WTC11 (cell line): ENCODE measurements around the gene TEKT2. TPM values are rescaled to one million over a fixed set of nuclear protein-coding genes. Genes with fewer than 3 reads are reported as not detected.

Experiments
- ATAC-seq: fragments of 200-7000 bp; cut with Tn5 transposase; 2 replicates; pipeline ENCODE4 v1.10.0; 2021; ENCODE audit warnings: mild to moderate bottlenecking, moderate library complexity
- CTCF ChIA-PET: fragments of 300-600 bp; sonication (Branson Sonifier 250); formaldehyde crosslinking; loops from one replicate; lab custom pipeline; 2021; ENCODE audit warnings: antibody characterized with exemption; lab: Charles Lee
- POLR2A ChIA-PET: fragments of 350-600 bp; sonication (Branson Sonifier 250); formaldehyde crosslinking; loops from one replicate; lab custom pipeline; 2021; ENCODE audit warnings: antibody characterized with exemption; lab: Charles Lee
- DNase-seq: peaks from one replicate; pipeline ENCODE4 v3.0.0; 2021; ENCODE audit warnings: low spot score
- H3K27ac Mint-ChIP-seq: 2 replicates; pipeline ENCODE4 v1.8.0; 2021; ENCODE audit warnings: mixed read lengths
- H3K27me3 Mint-ChIP-seq: 2 replicates; pipeline ENCODE4 v1.8.0; 2021; ENCODE audit warnings: low read depth, mild to moderate bottlenecking, moderate library complexity, mixed read lengths
- H3K36me3 Mint-ChIP-seq: 2 replicates; pipeline ENCODE4 v1.8.0; 2021; ENCODE audit warnings: mixed read lengths
- H3K4me1 Mint-ChIP-seq: 2 replicates; pipeline ENCODE4 v1.8.0; 2022; ENCODE audit warnings: mixed read lengths
- H3K4me3 Mint-ChIP-seq: 2 replicates; pipeline ENCODE4 v1.8.0; 2021; ENCODE audit warnings: mild to moderate bottlenecking, moderate library complexity, mixed read lengths
- H3K9me3 Mint-ChIP-seq: 2 replicates; pipeline ENCODE4 v1.8.0; 2021; ENCODE audit warnings: mixed read lengths
- AFF4 ChIP-seq: sonication (generic); formaldehyde crosslinking; IDR thresholded peaks from 2 replicates; pipeline ENCODE4 v1.8.1; 2023; ENCODE audit warnings: mild to moderate bottlenecking, missing genetic modification reagents, borderline replicate concordance
- CREB1 ChIP-seq: sonication (generic); formaldehyde crosslinking; IDR thresholded peaks from 2 replicates; pipeline ENCODE4 v1.8.0; 2023; ENCODE audit warnings: mild to moderate bottlenecking, missing genetic modification reagents
- CREM ChIP-seq: sonication (generic); formaldehyde crosslinking; IDR thresholded peaks from 2 replicates; pipeline ENCODE4 v1.8.1; 2022; ENCODE audit warnings: mild to moderate bottlenecking, missing genetic modification reagents, moderate library complexity
- E2F4 ChIP-seq: sonication (generic); formaldehyde crosslinking; IDR thresholded peaks from 2 replicates; pipeline ENCODE4 v1.8.1; 2022; ENCODE audit warnings: low read depth, mild to moderate bottlenecking, moderate library complexity, missing genetic modification reagents, borderline replicate concordance
- GTF2I ChIP-seq: fragments of 250-450 bp; sonication (Bioruptor Pico); conservative IDR thresholded peaks from 2 replicates; pipeline ENCODE4 v1.4.0; 2021; ENCODE audit warnings: mild to moderate bottlenecking
- JUN ChIP-seq: sonication (generic); formaldehyde crosslinking; IDR thresholded peaks from 2 replicates; pipeline ENCODE4 v1.8.0; 2023; ENCODE audit warnings: mild to moderate bottlenecking, missing genetic modification reagents
- NFATC4 ChIP-seq: fragments of 250-450 bp; sonication (Bioruptor Pico); IDR thresholded peaks from 2 replicates; pipeline ENCODE4 v1.9.0; 2021; ENCODE audit warnings: mild to moderate bottlenecking
- NR1H2 ChIP-seq: sonication (generic); formaldehyde crosslinking; IDR thresholded peaks from 2 replicates; pipeline ENCODE4 v1.9.0; 2021; ENCODE audit warnings: mild to moderate bottlenecking, moderate library complexity, missing genetic modification reagents
- NR2C2 ChIP-seq: sonication (generic); formaldehyde crosslinking; IDR thresholded peaks from 2 replicates; pipeline ENCODE4 v1.8.0; 2022; ENCODE audit warnings: mild to moderate bottlenecking, missing genetic modification reagents
- RORB ChIP-seq: fragments of 250-450 bp; sonication (Bioruptor Pico); IDR thresholded peaks from 2 replicates; pipeline ENCODE4 v1.9.0; 2021; ENCODE audit warnings: mild to moderate bottlenecking
- SMAD3 ChIP-seq: sonication (generic); formaldehyde crosslinking; IDR thresholded peaks from 2 replicates; pipeline ENCODE4 v1.8.0; 2022; ENCODE audit warnings: missing genetic modification reagents, mild to moderate bottlenecking, borderline replicate concordance
- SMAD4 ChIP-seq: sonication (generic); formaldehyde crosslinking; IDR thresholded peaks from 2 replicates; pipeline ENCODE4 v1.8.0; 2022; ENCODE audit warnings: mild to moderate bottlenecking, missing genetic modification reagents
- SP1 ChIP-seq: sonication (generic); formaldehyde crosslinking; conservative IDR thresholded peaks from 2 replicates; pipeline ENCODE4 v1.8.1; 2022; ENCODE audit warnings: missing genetic modification reagents
- TEAD4 ChIP-seq: sonication (generic); formaldehyde crosslinking; IDR thresholded peaks from 2 replicates; pipeline ENCODE4 v1.8.0; 2022; ENCODE audit warnings: mild to moderate bottlenecking, missing genetic modification reagents
- USF2 ChIP-seq: sonication (generic); formaldehyde crosslinking; IDR thresholded peaks from 2 replicates; pipeline ENCODE4 v1.8.1; 2023; ENCODE audit warnings: mild to moderate bottlenecking, missing genetic modification reagents, moderate library complexity
- total RNA-seq: library from RNA; stranded (reverse); gene quantifications from 3 replicates; pipeline ENCODE4 v1.2.3, GENCODE V29; 2021
- TF ChIP-seq, protein P1 (sequence below): sonication (generic); formaldehyde crosslinking; IDR thresholded peaks from 2 replicates; pipeline ENCODE4 v1.8.0; 2023; ENCODE audit warnings: missing genetic modification reagents, mild to moderate bottlenecking, borderline replicate concordance
- TF ChIP-seq, protein P2 (sequence below): sonication (generic); formaldehyde crosslinking; IDR thresholded peaks from 2 replicates; pipeline ENCODE4 v1.8.0; 2023; ENCODE audit warnings: mild to moderate bottlenecking, missing genetic modification reagents
- TF ChIP-seq, protein P3 (sequence below): sonication (generic); formaldehyde crosslinking; conservative IDR thresholded peaks from 2 replicates; pipeline ENCODE4 v1.8.1; 2023; ENCODE audit warnings: mild to moderate bottlenecking, low read depth, missing genetic modification reagents, moderate library complexity

The TEKT2 gene
- total RNA-seq, 1 experiment from 2014 or later = 1.9 TPM

GRCh38 chr1:36122062-36123030 lies 38.5 kb downstream of the TEKT2 start (continued):
- no peak for TF ChIP-seq AFF4 (CRISPR knock-in tag)
- TF ChIP-seq USF2 (CRISPR knock-in tag) = no peak
- no peak for TF ChIP-seq NR2C2 (CRISPR knock-in tag)
- no peak for TF ChIP-seq GTF2I (CRISPR knock-in tag)
- TF ChIP-seq, protein P1, sequence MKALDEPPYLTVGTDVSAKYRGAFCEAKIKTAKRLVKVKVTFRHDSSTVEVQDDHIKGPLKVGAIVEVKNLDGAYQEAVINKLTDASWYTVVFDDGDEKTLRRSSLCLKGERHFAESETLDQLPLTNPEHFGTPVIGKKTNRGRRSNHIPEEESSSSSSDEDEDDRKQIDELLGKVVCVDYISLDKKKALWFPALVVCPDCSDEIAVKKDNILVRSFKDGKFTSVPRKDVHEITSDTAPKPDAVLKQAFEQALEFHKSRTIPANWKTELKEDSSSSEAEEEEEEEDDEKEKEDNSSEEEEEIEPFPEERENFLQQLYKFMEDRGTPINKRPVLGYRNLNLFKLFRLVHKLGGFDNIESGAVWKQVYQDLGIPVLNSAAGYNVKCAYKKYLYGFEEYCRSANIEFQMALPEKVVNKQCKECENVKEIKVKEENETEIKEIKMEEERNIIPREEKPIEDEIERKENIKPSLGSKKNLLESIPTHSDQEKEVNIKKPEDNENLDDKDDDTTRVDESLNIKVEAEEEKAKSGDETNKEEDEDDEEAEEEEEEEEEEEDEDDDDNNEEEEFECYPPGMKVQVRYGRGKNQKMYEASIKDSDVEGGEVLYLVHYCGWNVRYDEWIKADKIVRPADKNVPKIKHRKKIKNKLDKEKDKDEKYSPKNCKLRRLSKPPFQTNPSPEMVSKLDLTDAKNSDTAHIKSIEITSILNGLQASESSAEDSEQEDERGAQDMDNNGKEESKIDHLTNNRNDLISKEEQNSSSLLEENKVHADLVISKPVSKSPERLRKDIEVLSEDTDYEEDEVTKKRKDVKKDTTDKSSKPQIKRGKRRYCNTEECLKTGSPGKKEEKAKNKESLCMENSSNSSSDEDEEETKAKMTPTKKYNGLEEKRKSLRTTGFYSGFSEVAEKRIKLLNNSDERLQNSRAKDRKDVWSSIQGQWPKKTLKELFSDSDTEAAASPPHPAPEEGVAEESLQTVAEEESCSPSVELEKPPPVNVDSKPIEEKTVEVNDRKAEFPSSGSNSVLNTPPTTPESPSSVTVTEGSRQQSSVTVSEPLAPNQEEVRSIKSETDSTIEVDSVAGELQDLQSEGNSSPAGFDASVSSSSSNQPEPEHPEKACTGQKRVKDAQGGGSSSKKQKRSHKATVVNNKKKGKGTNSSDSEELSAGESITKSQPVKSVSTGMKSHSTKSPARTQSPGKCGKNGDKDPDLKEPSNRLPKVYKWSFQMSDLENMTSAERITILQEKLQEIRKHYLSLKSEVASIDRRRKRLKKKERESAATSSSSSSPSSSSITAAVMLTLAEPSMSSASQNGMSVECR (CRISPR knock-in tag) = no peak
- TF ChIP-seq SP1 (CRISPR knock-in tag) = no peak
- TF ChIP-seq NFATC4 = no peak
- no peak for TF ChIP-seq CREM (CRISPR knock-in tag)
- TF ChIP-seq SMAD4 = no peak
- TF ChIP-seq NR1H2 = no peak
- no peak for TF ChIP-seq E2F4 (CRISPR knock-in tag)
- TF ChIP-seq JUN (CRISPR knock-in tag) = no peak
- TF ChIP-seq SMAD3 (CRISPR knock-in tag) = no peak

DNA sequence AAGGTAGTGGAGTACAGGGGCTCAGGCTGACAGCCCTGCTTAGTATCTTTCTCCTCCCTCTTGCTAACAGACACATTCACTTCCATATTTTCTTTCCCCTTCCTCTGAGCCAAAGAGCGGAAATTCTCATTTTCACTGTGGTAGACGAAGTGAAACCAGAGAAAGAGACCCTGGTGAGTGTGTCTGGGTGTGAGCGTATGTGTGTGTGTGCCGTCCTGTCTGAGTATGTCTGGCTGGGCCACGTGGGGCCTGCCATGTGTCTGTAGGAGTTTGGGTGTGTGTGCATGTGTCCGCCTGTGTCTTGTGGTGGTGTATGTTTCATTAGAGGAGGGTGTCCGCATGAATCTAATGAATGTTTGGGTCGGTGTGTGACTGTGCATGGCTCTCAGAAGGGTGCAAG lies 39.5 kb downstream of the TEKT2 start:
- ATAC-seq = no peak
- Mint-ChIP-seq H3K27me3 (peaks cover 40% of the 10 kb centered on the region), H3K4me1 (peaks cover 13% of the 10 kb centered on the region), H3K36me3 (no peaks in the 10 kb centered on the region), H3K9me3 (no peaks in the 10 kb centered on the region), H3K27ac (no peak overlapping the region), H3K4me3 (no peak overlapping the region)
- ChIA-PET POLR2A (no interaction called here), CTCF (interaction anchor here (1.1 to 1.6 kb wide), 2 partner anchors 11 to 26 kb away, joined by 6 to 8 read pairs; no protein-coding TSS in a partner anchor)
- no peak for DNase-seq
- TF ChIP-seq TEAD4 (CRISPR knock-in tag) (no peak), RORB (CRISPR knock-in tag) (no peak), CREB1 (CRISPR knock-in tag) (no peak)
- TF ChIP-seq, protein P2, sequence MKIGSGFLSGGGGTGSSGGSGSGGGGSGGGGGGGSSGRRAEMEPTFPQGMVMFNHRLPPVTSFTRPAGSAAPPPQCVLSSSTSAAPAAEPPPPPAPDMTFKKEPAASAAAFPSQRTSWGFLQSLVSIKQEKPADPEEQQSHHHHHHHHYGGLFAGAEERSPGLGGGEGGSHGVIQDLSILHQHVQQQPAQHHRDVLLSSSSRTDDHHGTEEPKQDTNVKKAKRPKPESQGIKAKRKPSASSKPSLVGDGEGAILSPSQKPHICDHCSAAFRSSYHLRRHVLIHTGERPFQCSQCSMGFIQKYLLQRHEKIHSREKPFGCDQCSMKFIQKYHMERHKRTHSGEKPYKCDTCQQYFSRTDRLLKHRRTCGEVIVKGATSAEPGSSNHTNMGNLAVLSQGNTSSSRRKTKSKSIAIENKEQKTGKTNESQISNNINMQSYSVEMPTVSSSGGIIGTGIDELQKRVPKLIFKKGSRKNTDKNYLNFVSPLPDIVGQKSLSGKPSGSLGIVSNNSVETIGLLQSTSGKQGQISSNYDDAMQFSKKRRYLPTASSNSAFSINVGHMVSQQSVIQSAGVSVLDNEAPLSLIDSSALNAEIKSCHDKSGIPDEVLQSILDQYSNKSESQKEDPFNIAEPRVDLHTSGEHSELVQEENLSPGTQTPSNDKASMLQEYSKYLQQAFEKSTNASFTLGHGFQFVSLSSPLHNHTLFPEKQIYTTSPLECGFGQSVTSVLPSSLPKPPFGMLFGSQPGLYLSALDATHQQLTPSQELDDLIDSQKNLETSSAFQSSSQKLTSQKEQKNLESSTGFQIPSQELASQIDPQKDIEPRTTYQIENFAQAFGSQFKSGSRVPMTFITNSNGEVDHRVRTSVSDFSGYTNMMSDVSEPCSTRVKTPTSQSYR (CRISPR knock-in tag) = no peak
- TF ChIP-seq, protein P3, sequence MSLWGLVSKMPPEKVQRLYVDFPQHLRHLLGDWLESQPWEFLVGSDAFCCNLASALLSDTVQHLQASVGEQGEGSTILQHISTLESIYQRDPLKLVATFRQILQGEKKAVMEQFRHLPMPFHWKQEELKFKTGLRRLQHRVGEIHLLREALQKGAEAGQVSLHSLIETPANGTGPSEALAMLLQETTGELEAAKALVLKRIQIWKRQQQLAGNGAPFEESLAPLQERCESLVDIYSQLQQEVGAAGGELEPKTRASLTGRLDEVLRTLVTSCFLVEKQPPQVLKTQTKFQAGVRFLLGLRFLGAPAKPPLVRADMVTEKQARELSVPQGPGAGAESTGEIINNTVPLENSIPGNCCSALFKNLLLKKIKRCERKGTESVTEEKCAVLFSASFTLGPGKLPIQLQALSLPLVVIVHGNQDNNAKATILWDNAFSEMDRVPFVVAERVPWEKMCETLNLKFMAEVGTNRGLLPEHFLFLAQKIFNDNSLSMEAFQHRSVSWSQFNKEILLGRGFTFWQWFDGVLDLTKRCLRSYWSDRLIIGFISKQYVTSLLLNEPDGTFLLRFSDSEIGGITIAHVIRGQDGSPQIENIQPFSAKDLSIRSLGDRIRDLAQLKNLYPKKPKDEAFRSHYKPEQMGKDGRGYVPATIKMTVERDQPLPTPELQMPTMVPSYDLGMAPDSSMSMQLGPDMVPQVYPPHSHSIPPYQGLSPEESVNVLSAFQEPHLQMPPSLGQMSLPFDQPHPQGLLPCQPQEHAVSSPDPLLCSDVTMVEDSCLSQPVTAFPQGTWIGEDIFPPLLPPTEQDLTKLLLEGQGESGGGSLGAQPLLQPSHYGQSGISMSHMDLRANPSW (CRISPR knock-in tag) = no peak
